SU-DHL-6 (cell line): Measurements from ENCODE around the gene GRIN3B.

Experiments
- CTCF ChIP-seq: fragments of 200-600 bp; sonication (generic); IDR thresholded peaks from one replicate; pipeline ENCODE4 v1.5.1; 2017; ENCODE audit warnings: antibody characterized with exemption, mild to moderate bottlenecking, low read length, moderate library complexity; ENCODE audit not compliant: insufficient read depth, poor library complexity, severe bottlenecking
- EZH2phosphoT487 ChIP-seq: fragments of 200-600 bp; sonication (generic), shearing (Covaris generic); conservative IDR thresholded peaks from 2 replicates; pipeline ENCODE4 v1.6.1; 2018; ENCODE audit warnings: mild to moderate bottlenecking, antibody characterized with exemption, low read length, moderate library complexity, mixed read lengths

GRCh38 chr19:993361-993830 lies 6.8 kb upstream of the GRIN3B start:
- TF ChIP-seq CTCF (no peak), EZH2phosphoT487 (no peak)
